A673 (cell line): ENCODE results near the gene NHEJ1. TPM values are rescaled to one million over a fixed set of nuclear protein-coding genes. Genes with fewer than 3 reads are reported as not detected.

ENCODE experiments used
- BruUV-seq: library from RNA; stranded (reverse); fragments of 400-500 nt; replicated peaks from 2 replicates; lab custom pipeline; 2021; lab: Mats Ljungman, UMichigan
- CTCF ChIA-PET: fragments of 300-600 bp; sonication (Branson Sonifier 250); formaldehyde crosslinking; loops from one replicate; lab custom pipeline; 2022; ENCODE audit warnings: antibody characterized with exemption; lab: Charles Lee
- POLR2A ChIA-PET: fragments of 300-600 bp; sonication (Branson Sonifier 250); formaldehyde crosslinking; loops from one replicate; lab custom pipeline; 2022; ENCODE audit warnings: antibody characterized with exemption; ENCODE audit not compliant: low non-redundant PET; lab: Charles Lee
- DNase-seq: peaks from one replicate; pipeline ENCODE4 v3.0.0-alpha.2; 2015; ENCODE audit warnings: low spot score
- H3K27ac ChIP-seq: fragments of 200-600 bp; sonication (generic); 2 replicates; pipeline ENCODE4 v1.5.1; 2016; ENCODE audit warnings: mixed run types, low read depth, mild to moderate bottlenecking, mixed read lengths, antibody characterized with exemption, low read length; ENCODE audit not compliant: poor library complexity, severe bottlenecking
- H3K27me3 ChIP-seq: fragments of 200-600 bp; sonication (generic); replicated peaks from 2 replicates; pipeline ENCODE4 v1.6.1; 2017; ENCODE audit warnings: mixed run types, low read depth, mild to moderate bottlenecking, mixed read lengths, antibody characterized with exemption, low read length; ENCODE audit not compliant: insufficient read depth, poor library complexity
- H3K36me3 ChIP-seq: fragments of 200-600 bp; sonication (generic); 2 replicates; pipeline ENCODE4 v1.6.1; 2016; ENCODE audit warnings: mixed run types, mild to moderate bottlenecking, mixed read lengths, antibody characterized with exemption, low read length; ENCODE audit not compliant: insufficient read depth, poor library complexity, severe bottlenecking
- H3K4me1 ChIP-seq: fragments of 200-600 bp; sonication (generic); 2 replicates; pipeline ENCODE4 v1.6.1; 2017; ENCODE audit warnings: mixed run types, mild to moderate bottlenecking, mixed read lengths, antibody characterized with exemption, low read length; ENCODE audit not compliant: insufficient read depth, poor library complexity, severe bottlenecking
- H3K4me3 ChIP-seq: fragments of 200-600 bp; sonication (generic); 2 replicates; pipeline ENCODE4 v1.5.1; 2016; ENCODE audit warnings: low read depth, mixed run types, mild to moderate bottlenecking, mixed read lengths, low read length; ENCODE audit not compliant: poor library complexity, severe bottlenecking
- H3K9me3 ChIP-seq: fragments of 200-600 bp; sonication (generic); 2 replicates; pipeline ENCODE4 v1.6.1; 2016; ENCODE audit warnings: mixed run types, low read depth, mild to moderate bottlenecking, mixed read lengths, antibody characterized with exemption, low read length; ENCODE audit not compliant: poor library complexity, severe bottlenecking
- CTCF ChIP-seq: fragments of 300-800, 200-600 bp; sonication (generic); conservative IDR thresholded peaks from 2 replicates; pipeline ENCODE4 v1.5.1; 2017; ENCODE audit warnings: low read depth, mild to moderate bottlenecking, antibody characterized with exemption, low read length, moderate library complexity, mixed read lengths
- EZH2 ChIP-seq: fragments of 200-600 bp; sonication (generic); IDR thresholded peaks from 2 replicates; pipeline ENCODE4 v1.6.1; 2017; ENCODE audit warnings: borderline replicate concordance, low read depth, mild to moderate bottlenecking, mixed read lengths, antibody characterized with exemption, low read length; ENCODE audit not compliant: poor library complexity, severe bottlenecking
- intact Hi-C: fragments of 100-400 bp; cut with micrococcal nuclease; formaldehyde crosslinking; loops from one replicate; pipeline ENCODE4 v1.10.0; 2022; ENCODE audit not compliant: unreplicated experiment
- total RNA-seq: library from RNA; stranded (reverse); gene quantifications from 2 replicates; pipeline ENCODE4 v1.2.3, GENCODE V29; 2021

The NHEJ1 gene
- total RNA-seq, 1 experiment from 2014 or later, result 18.0 TPM

DNA sequence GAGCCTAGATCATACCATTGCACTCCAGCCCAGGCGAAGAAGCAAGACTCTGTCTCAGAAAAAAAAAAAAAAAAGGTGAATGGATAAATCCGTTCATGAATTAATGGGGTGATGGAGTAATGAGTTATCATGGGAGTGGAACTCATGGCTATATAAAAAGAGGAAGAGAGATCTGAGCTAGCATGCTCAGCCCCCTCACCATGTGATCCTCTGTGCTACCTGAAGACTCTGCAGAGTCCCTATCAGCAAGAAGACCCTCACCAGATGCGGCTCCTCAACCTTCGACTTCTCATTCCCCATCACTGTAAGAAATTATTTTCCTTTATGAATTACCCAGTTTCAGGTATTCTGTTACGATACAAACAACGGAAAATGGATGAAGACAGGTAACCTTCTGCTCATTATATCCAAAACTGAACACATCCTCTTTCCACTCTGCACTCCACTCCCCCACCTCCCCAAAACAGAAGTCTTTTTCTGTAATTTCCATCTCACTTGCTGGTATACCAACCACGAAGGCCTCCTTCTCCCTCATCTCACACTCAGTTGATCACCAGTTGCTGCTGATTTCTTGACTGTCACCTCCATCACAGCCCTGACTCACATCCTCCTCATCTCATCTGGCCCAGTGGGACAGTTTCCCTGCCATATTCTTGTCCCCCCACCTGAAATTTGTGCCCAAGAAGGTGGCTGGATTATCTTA, 26.3 kb upstream of the NHEJ1 start:
- POLR2A ChIA-PET, result no interaction called here
- no TSS peak for BruUV-seq

DNA sequence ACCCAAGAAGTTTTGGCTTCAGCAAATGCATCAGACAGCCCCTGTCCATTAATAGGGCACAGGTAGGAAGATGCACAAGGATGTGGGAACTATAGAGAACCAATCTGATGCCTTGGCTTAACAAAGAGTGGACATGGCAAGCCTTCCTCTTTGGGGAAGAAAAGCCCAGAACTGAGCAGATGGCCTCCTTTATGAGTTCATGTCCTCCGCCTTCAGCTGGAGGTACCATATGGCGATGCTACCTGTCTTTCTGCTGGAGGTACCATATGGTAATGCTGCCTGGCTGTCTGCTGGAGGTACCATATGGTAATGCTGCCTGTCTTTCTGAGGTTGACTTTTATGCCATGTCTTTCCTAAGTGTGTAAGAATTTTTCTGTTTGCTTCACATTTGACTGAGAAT, 23.5 kb upstream of the NHEJ1 start:
- POLR2A ChIA-PET, result no interaction called here
- intact Hi-C loops, result no loop called here
- Histone ChIP-seq H3K4me3 (no peak overlapping the region), H3K4me1 (peaks cover under 1% of the 10 kb centered on the region), H3K27ac (no peak overlapping the region), H3K36me3 (peaks cover 40% of the 10 kb centered on the region), H3K27me3 (no peaks in the 10 kb centered on the region), H3K9me3 (no peaks in the 10 kb centered on the region)
- CTCF ChIA-PET, result no interaction called here
- BruUV-seq, result no TSS peak
- TF ChIP-seq EZH2 (no peak), CTCF (no peak)
- DNase-seq, result no peak

More for the DNA sequence above, 26.3 kb upstream of the NHEJ1 start:
- no peak for TF ChIP-seq CTCF
- TF ChIP-seq EZH2, result no peak
- CTCF ChIA-PET, result interaction anchor here (0.6 kb wide), 1 partner anchor 287 kb away, joined by 6 read pairs; no protein-coding TSS in a partner anchor
- Histone ChIP-seq H3K36me3 (peaks cover 17% of the 10 kb centered on the region), H3K27me3 (no peaks in the 10 kb centered on the region), H3K9me3 (no peaks in the 10 kb centered on the region), H3K4me3 (no peak overlapping the region), H3K4me1 (no peaks in the 10 kb centered on the region), H3K27ac (no peak overlapping the region)
- intact Hi-C loops, result no loop called here
- DNase-seq, result no peak

DNA sequence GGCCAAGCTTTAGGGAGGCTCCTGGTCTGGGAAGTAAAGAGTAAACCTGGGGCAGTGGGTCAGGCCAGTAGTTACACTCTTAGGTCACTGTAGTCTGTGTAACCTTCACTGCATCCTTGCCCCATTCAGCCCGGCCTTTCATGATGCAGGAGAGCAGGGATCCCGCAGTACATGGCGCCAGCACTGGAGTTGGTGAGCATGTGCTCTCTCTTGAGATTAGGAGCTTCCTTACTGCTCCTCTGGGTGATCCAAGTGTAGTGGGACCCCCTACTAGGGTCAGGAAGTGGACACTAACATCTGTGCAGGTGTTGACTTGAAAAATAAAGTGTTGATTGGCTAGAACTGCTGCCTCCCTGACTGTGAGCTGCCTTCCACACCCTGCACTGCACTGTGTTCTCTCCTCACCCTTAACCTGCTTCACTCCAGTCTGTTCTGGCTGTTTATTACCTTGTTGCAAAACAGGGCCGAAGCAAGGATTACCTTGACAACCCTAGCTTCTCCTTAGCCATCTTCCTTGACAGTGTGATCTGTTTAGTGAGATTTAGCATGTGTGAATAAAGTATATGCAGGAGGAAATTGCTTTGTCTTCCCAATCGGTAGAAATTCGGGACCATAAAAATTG, 22.6 kb upstream of the NHEJ1 start:
- no peak overlapping the region for H3K4me3 ChIP-seq
- no TSS peak for BruUV-seq
- H3K4me1 ChIP-seq, result peaks cover 5% of the 10 kb centered on the region
- no peak for TF ChIP-seq EZH2
- TF ChIP-seq CTCF, result no peak
- no peak for DNase-seq
- no peaks in the 10 kb centered on the region for H3K27me3 ChIP-seq
- peaks cover 40% of the 10 kb centered on the region for H3K36me3 ChIP-seq
- CTCF ChIA-PET, result no interaction called here
- H3K27ac ChIP-seq, result no peak overlapping the region
- intact Hi-C loops, result no loop called here
- POLR2A ChIA-PET, result no interaction called here
- no peaks in the 10 kb centered on the region for H3K9me3 ChIP-seq
